ENCODE results near the gene HYAL3.
"Not testable (repeated sequence)": the region's sequence is repeated elsewhere in the genome, so short reads cannot be mapped to it uniquely, and the experiment has no call there.

Gene HYAL3

GRCh38 chr3:50254577-50255250, 44.5 kb downstream of the HYAL3 start:
- no peak for DNase-seq

GRCh38 chr3:50251220-50251619, 48.0 kb downstream of the HYAL3 start:
- DNase-seq: peak; percentile 64

GRCh38 chr3:50250514-50250913, 48.7 kb downstream of the HYAL3 start:
- no peak for DNase-seq

- DNase-seq: no peak
Measured at GRCh38 chr3:50249457-50249856, 49.7 kb downstream of the HYAL3 start.

GRCh38 chr3:50248387-50248786, 50.8 kb downstream of the HYAL3 start:
- DNase-seq: no peak

- peak; percentile 94 for DNase-seq
Measured at GRCh38 chr3:50246517-50246954, 52.7 kb downstream of the HYAL3 start.

GRCh38 chr3:50245831-50246516, 53.2 kb downstream of the HYAL3 start:
- DNase-seq: peak; percentile 90

- no peak for DNase-seq
Measured at GRCh38 chr3:50245251-50245745, 53.9 kb downstream of the HYAL3 start.

- DNase-seq: not testable (repeated sequence)
Measured at GRCh38 chr3:50244813-50245212, 54.4 kb downstream of the HYAL3 start.

GRCh38 chr3:50243543-50243895, 55.7 kb downstream of the HYAL3 start:
- DNase-seq: no peak

GRCh38 chr3:50242851-50243542, 56.2 kb downstream of the HYAL3 start:
- DNase-seq: no peak

All from fibroblast of skin of right biceps (primary cell).